ENCODE results near the gene DAW1. TPM values are rescaled to one million over a fixed set of nuclear protein-coding genes. Genes with fewer than 3 reads are reported as not detected.
A peak's percentile ranks its signal among the peaks of the same experiment; 100 is the strongest.

Gene DAW1
- polyA plus RNA-seq, 1 donor (not counting 4 experiments of a cell fraction or from before 2014, with no cell fraction given): 0.24 TPM

DNA sequence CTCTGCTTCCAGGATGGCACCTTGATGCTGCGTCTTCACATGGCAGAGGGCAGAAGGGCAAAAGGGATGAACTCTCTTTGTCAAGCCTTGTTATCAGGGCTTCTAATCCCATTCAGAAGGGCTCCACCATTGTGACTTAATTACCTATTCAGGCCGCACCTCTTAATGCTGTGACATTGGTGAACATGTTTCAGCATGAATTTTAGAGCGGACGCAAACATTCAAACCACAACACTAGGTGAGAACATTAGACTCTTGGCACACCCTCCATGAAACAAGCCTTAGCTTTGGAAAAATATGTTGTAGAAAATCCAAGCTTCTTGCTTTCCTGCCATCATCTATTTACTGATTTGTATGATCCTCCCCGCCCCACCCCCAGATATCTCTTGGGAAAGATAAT is 17.9 kb downstream of the DAW1 start:
- Histone ChIP-seq H2AFZ (ENCODE audit: control insufficient read depth, low read length) (peak overlapping the region; percentile 45), H3K27me3 (ENCODE audit: control insufficient read depth, extremely low read depth, insufficient read depth, low read length) (no peaks in the 10 kb centered on the region), H3K4me2 (ENCODE audit: control insufficient read depth, extremely low read depth, insufficient read depth, low read depth, low read length) (peak overlapping the region; percentile 41)

DNA sequence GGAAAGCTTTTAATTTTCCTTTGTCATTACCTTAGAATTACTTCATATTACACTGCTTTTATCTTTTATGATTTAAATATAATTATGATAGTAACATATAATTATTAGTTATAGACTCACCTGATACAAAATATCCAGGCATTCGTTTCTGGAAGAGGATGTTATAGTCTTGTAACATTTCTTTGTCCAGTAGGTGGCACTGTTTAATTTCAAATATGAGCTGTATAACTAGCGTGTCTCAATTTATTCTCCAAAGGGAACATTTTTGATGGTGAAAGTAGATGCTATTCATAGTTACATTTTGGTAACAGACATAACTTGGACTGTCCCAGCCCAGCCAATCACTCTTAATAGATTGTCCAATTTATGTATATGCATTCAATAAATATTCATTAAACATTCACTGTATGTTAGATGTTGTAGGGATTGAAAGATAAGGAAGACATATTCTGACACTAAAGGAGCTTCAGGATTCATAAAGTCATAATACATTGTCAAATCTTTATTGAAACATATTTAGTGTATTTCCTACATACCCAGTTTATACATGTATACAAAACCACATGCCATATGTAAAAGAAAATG is 19.2 kb downstream of the DAW1 start:
- no peak for TF ChIP-seq EZH2 (IDR thresholded peaks at IDR 0.05; ENCODE audit: low read length)
- TF ChIP-seq, protein P1, sequence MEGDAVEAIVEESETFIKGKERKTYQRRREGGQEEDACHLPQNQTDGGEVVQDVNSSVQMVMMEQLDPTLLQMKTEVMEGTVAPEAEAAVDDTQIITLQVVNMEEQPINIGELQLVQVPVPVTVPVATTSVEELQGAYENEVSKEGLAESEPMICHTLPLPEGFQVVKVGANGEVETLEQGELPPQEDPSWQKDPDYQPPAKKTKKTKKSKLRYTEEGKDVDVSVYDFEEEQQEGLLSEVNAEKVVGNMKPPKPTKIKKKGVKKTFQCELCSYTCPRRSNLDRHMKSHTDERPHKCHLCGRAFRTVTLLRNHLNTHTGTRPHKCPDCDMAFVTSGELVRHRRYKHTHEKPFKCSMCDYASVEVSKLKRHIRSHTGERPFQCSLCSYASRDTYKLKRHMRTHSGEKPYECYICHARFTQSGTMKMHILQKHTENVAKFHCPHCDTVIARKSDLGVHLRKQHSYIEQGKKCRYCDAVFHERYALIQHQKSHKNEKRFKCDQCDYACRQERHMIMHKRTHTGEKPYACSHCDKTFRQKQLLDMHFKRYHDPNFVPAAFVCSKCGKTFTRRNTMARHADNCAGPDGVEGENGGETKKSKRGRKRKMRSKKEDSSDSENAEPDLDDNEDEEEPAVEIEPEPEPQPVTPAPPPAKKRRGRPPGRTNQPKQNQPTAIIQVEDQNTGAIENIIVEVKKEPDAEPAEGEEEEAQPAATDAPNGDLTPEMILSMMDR (optimal IDR thresholded peaks at IDR 0.05 in 1 of 3, IDR thresholded peaks at IDR 0.05 in 1 of 3, conservative IDR thresholded peaks at IDR 0.05 in 1 of 3; ENCODE audit: extremely low read depth in 1 of 3, insufficient read depth in 2 of 3, low read length in 3 of 3): peak in 2 of 3 experiments; percentile 2 to 24
- DNase-seq (ENCODE audit: low read depth, low spot score) (no peak), FAIRE-seq (peak; percentile 23)
- dilution Hi-C loops (cut with MboI; ENCODE audit: extremely low pct_ligation_motif_present, low sequenced_read_pairs): no loop called here
- no peak overlapping the region for H3K27ac ChIP-seq (ENCODE audit: control insufficient read depth, insufficient read depth, low read length)
- no peak overlapping the region for H3K4me3 ChIP-seq (ENCODE audit: control insufficient read depth in 2 of 3, extremely low read depth in 1 of 3, insufficient read depth in 2 of 3, low read depth in 1 of 3, low read length in 3 of 3)
- H2AFZ ChIP-seq (ENCODE audit: control insufficient read depth, low read length): no peak overlapping the region
- H3K79me2 ChIP-seq (ENCODE audit: control insufficient read depth, insufficient read depth, low read length): no peaks in the 10 kb centered on the region
- no peak overlapping the region for H3K4me2 ChIP-seq (ENCODE audit: control insufficient read depth, extremely low read depth, insufficient read depth, low read depth, low read length)
- H3K9me1 ChIP-seq (ENCODE audit: control insufficient read depth, extremely low read depth, insufficient read depth, low read length): no peaks in the 10 kb centered on the region
- no peaks in the 10 kb centered on the region for H3K9me3 ChIP-seq (ENCODE audit: control insufficient read depth, low read depth, low read length)
- no peaks in the 10 kb centered on the region for H4K20me1 ChIP-seq (ENCODE audit: control insufficient read depth, extremely low read depth, insufficient read depth, low read length)
- no peak overlapping the region for H3K9ac ChIP-seq (ENCODE audit: control insufficient read depth, extremely low read depth, insufficient read depth, low read length)
- H3K36me3 ChIP-seq (ENCODE audit: control insufficient read depth in 2 of 2, extremely low read depth in 1 of 2, insufficient read depth in 2 of 2, low read length in 2 of 2): no peaks in the 10 kb centered on the region
- H3K4me1 ChIP-seq (ENCODE audit: control insufficient read depth, extremely low read depth, insufficient read depth, low read length): peaks cover 9% of the 10 kb centered on the region
- no peaks in the 10 kb centered on the region for H3K27me3 ChIP-seq (ENCODE audit: control insufficient read depth, extremely low read depth, insufficient read depth, low read length)

More for the DNA sequence above, 17.9 kb downstream of the DAW1 start:
- no peaks in the 10 kb centered on the region for H3K36me3 ChIP-seq (ENCODE audit: control insufficient read depth in 2 of 2, extremely low read depth in 1 of 2, insufficient read depth in 2 of 2, low read length in 2 of 2)
- no peak overlapping the region for H3K4me3 ChIP-seq (ENCODE audit: control insufficient read depth in 2 of 3, extremely low read depth in 1 of 3, insufficient read depth in 2 of 3, low read depth in 1 of 3, low read length in 3 of 3)
- H3K79me2 ChIP-seq (ENCODE audit: control insufficient read depth, insufficient read depth, low read length): no peaks in the 10 kb centered on the region
- TF ChIP-seq, protein P1 (optimal IDR thresholded peaks at IDR 0.05 in 1 of 3, IDR thresholded peaks at IDR 0.05 in 1 of 3, conservative IDR thresholded peaks at IDR 0.05 in 1 of 3; ENCODE audit: extremely low read depth in 1 of 3, insufficient read depth in 2 of 3, low read length in 3 of 3): no peak
- no peak for TF ChIP-seq EZH2 (IDR thresholded peaks at IDR 0.05; ENCODE audit: low read length)
- no peak overlapping the region for H3K9ac ChIP-seq (ENCODE audit: control insufficient read depth, extremely low read depth, insufficient read depth, low read length)
- dilution Hi-C loops (cut with MboI; ENCODE audit: extremely low pct_ligation_motif_present, low sequenced_read_pairs): no loop called here
- H3K9me3 ChIP-seq (ENCODE audit: control insufficient read depth, low read depth, low read length): no peaks in the 10 kb centered on the region
- no peaks in the 10 kb centered on the region for H4K20me1 ChIP-seq (ENCODE audit: control insufficient read depth, extremely low read depth, insufficient read depth, low read length)
- H3K9me1 ChIP-seq (ENCODE audit: control insufficient read depth, extremely low read depth, insufficient read depth, low read length): no peaks in the 10 kb centered on the region
- DNase-seq (ENCODE audit: low read depth, low spot score) (no peak), FAIRE-seq (peak; percentile 91)
- H3K27ac ChIP-seq (ENCODE audit: control insufficient read depth, insufficient read depth, low read length): no peak overlapping the region
- peaks cover 9% of the 10 kb centered on the region for H3K4me1 ChIP-seq (ENCODE audit: control insufficient read depth, extremely low read depth, insufficient read depth, low read length)

All from keratinocyte (primary cell).